HepG2 (cell line): ENCODE results near the gene BRMS1. TPM values are rescaled to one million over a fixed set of nuclear protein-coding genes. Genes with fewer than 3 reads are reported as not detected.
"Not testable (repeated sequence)": the region's sequence is repeated elsewhere in the genome, so short reads cannot be mapped to it uniquely, and the experiment has no call there.

Source experiments
- ATAC-seq: fragments of 200-7000 bp; cut with Tn5 transposase; 3 replicates; pipeline ENCODE4 v1.9.1; 2020; ENCODE audit warnings: mild to moderate bottlenecking, moderate library complexity
- BruUV-seq: library from RNA; stranded (reverse); fragments of 400-500 nt; replicated peaks from 2 replicates; lab custom pipeline; 2021; lab: Mats Ljungman, UMichigan
- CTCF ChIA-PET: fragments of 300-600 bp; formaldehyde crosslinking; extraction: SDS; loops from one replicate; lab custom pipeline; 2021; ENCODE audit warnings: low total read pairs, inconsistent platforms, low intra/inter-chr PET ratio; lab: Yijun Ruan, JAX
- POLR2A ChIA-PET: fragments of 350-600 bp; sonication (Branson Sonifier 250); formaldehyde crosslinking; loops from one replicate; lab custom pipeline; 2020; ENCODE audit warnings: antibody characterized with exemption, inconsistent platforms; lab: Yijun Ruan, JAX
- DNase-seq: peaks from one replicate; pipeline ENCODE4 v3.0.0-alpha.2; 2015; ENCODE audit warnings: low spot score
- FAIRE-seq: peaks from 3 replicates; lab custom pipeline; 2011; peaks lifted over from hg19 to GRCh38; lab: Jason Lieb, UNC
- H2AFZ ChIP-seq: one replicate; pipeline ENCODE4 v1.6.1; 2011; ENCODE audit warnings: low read length, inconsistent platforms
- H3K27ac ChIP-seq: fragments of 300-600 bp; 3 replicates; pipeline ENCODE4 v1.8.0; 2011; ENCODE audit warnings: mixed run types, mild to moderate bottlenecking, mixed read lengths, low read length, inconsistent platforms; ENCODE audit not compliant: insufficient read depth; ENCODE audit errors: extremely low read length
- H3K27me3 ChIP-seq, 2 experiments: fragments of 200-600 bp in 1 of 2; 2 replicates in 1 of 2; 3 replicates in 1 of 2; pipeline versions ENCODE4 v1.6.0 to v1.8.0; 2011; ENCODE audit warnings: low read length in 2 of 2, mild to moderate bottlenecking in 2 of 2, moderate library complexity in 2 of 2, inconsistent platforms in 1 of 2; ENCODE audit not compliant: insufficient read depth in 2 of 2, control insufficient read depth in 1 of 2
- H3K36me3 ChIP-seq, 2 experiments: fragments of 200-600 bp in 1 of 2; replicated peaks in 1 of 2; 2 replicates in 1 of 2; 3 replicates in 1 of 2; pipeline versions ENCODE4 v1.5.1 to v1.8.0; 2011; ENCODE audit warnings: low read length in 2 of 2, inconsistent platforms in 1 of 2; ENCODE audit not compliant: insufficient read depth in 2 of 2, control insufficient read depth in 1 of 2
- H3K4me1 ChIP-seq: 2 replicates; pipeline ENCODE4 v1.5.1; 2012; ENCODE audit warnings: low read length, inconsistent platforms; ENCODE audit not compliant: insufficient read depth
- H3K4me2 ChIP-seq: 2 replicates; pipeline ENCODE4 v1.6.0; 2011; ENCODE audit warnings: low read depth, low read length, inconsistent platforms
- H3K4me3 ChIP-seq, 3 experiments: fragments of 200-600 bp in 1 of 3; sonication (generic), shearing (Covaris generic) in 1 of 3; replicated peaks in 1 of 3; 2 replicates each; pipeline ENCODE4 v1.5.1; 2011 to 2016; ENCODE audit warnings: low read length in 3 of 3, inconsistent platforms in 2 of 3, low read depth in 2 of 3, mild to moderate bottlenecking in 2 of 3, control low read depth in 1 of 3, mixed read lengths in 1 of 3; ENCODE audit not compliant: insufficient read depth in 1 of 3
- H3K79me2 ChIP-seq: one replicate; pipeline ENCODE4 v1.6.1; 2011; ENCODE audit warnings: low read length, inconsistent platforms; ENCODE audit not compliant: insufficient read depth
- H3K9ac ChIP-seq: 2 replicates; pipeline ENCODE4 v1.6.0; 2011; ENCODE audit warnings: mild to moderate bottlenecking, low read depth, low read length, inconsistent platforms; ENCODE audit not compliant: insufficient read depth
- H3K9me3 ChIP-seq: 2 replicates; pipeline ENCODE4 v1.5.1; 2012; ENCODE audit warnings: mild to moderate bottlenecking, low read length
- H4K20me1 ChIP-seq: 2 replicates; pipeline ENCODE4 v1.6.0; 2011; ENCODE audit warnings: inconsistent platforms, mild to moderate bottlenecking, low read length, moderate library complexity; ENCODE audit not compliant: insufficient read depth
- AGO2 ChIP-seq: fragments of 200-400 bp; formaldehyde crosslinking; optimal IDR thresholded peaks from 2 replicates; pipeline ENCODE3; 2017; ENCODE audit warnings: mild to moderate bottlenecking, low read depth, low read length, moderate library complexity
- CHD4 ChIP-seq: fragments of 200-600 bp; sonication (generic); IDR thresholded peaks from 2 replicates; pipeline ENCODE4 v1.7.0; 2017; ENCODE audit warnings: mild to moderate bottlenecking, low read length, borderline replicate concordance
- GFI1 ChIP-seq: sonication (generic); formaldehyde crosslinking; IDR thresholded peaks from 2 replicates; pipeline ENCODE4 v1.5.0; 2020; ENCODE audit warnings: missing genetic modification reagents, mild to moderate bottlenecking, borderline replicate concordance
- JUNB ChIP-seq: sonication (generic); formaldehyde crosslinking; IDR thresholded peaks from 2 replicates; pipeline ENCODE4 v1.8.0; 2022; ENCODE audit warnings: missing genetic modification reagents, mild to moderate bottlenecking, borderline replicate concordance
- RXRA ChIP-seq: sonication (generic); formaldehyde crosslinking; IDR thresholded peaks from 2 replicates; pipeline ENCODE4 v1.5.1; 2020; ENCODE audit warnings: missing genetic modification reagents
- TEAD3 ChIP-seq: optimal IDR thresholded peaks from 2 replicates; pipeline ENCODE3; 2016; ENCODE audit warnings: borderline replicate concordance
- WGBS: methylation state at CpG from one replicate; pipeline ENCODE4 v1.1.6; 2017; ENCODE audit warnings: low lambda C conversion rate; 5-methylcytosine and 5-hydroxymethylcytosine counted together
- in situ Hi-C: cut with HindIII; loops from 2 replicates; pipeline ENCODE4 v1.10.0; 2017; ENCODE audit warnings: low pct_unique_long_range_greater_than_20kb; ENCODE audit not compliant: extremely low pct_ligation_motif_present
- intact Hi-C: fragments of 100-400 bp; cut with micrococcal nuclease; formaldehyde crosslinking; loops from one replicate; pipeline ENCODE4 v1.10.0; 2022; ENCODE audit not compliant: unreplicated experiment
- polyA plus RNA-seq, 8 experiments: library from polyadenylated mRNA; depleted of rRNA in 3 of 8; stranded (reverse) in 7 of 8; unstranded in 1 of 8; fragments of >200 nt; fragmentation: Illumina TruSeq in 4 of 8; extraction: Trizol in 4 of 8; gene quantifications; 2 replicates each; pipeline versions ENCODE4 v1.2.1 to v1.2.3, GENCODE V29; 2011 to 2016; ENCODE audit warnings: low read depth in 4 of 8, missing spikeins in 1 of 8, mixed read lengths in 1 of 8; ENCODE audit not compliant: insufficient read depth in 1 of 8
- total RNA-seq, 5 experiments: library from RNA; depleted of rRNA; stranded (reverse); fragments of >200 nt; fragmentation: Illumina TruSeq; extraction: Trizol; gene quantifications; 2 replicates each; pipeline ENCODE4 v1.2.3, GENCODE V29; 2016; ENCODE audit warnings: low read depth in 1 of 5
- TF ChIP-seq, protein P1 (sequence below): sonication (generic); formaldehyde crosslinking; IDR thresholded peaks from 2 replicates; pipeline ENCODE4 v1.4.0; 2020; ENCODE audit warnings: missing genetic modification reagents, borderline replicate concordance
- TF ChIP-seq, protein P2 (sequence below): sonication (generic); formaldehyde crosslinking; IDR thresholded peaks from 2 replicates; pipeline ENCODE4 v1.4.0; 2020; ENCODE audit warnings: missing genetic modification reagents, mild to moderate bottlenecking, borderline replicate concordance
- TF ChIP-seq, protein P3 (sequence below): sonication (generic); formaldehyde crosslinking; IDR thresholded peaks from 2 replicates; pipeline ENCODE4 v1.9.0; 2021; ENCODE audit warnings: mild to moderate bottlenecking, missing genetic modification reagents
- TF ChIP-seq, protein P4 (sequence below): IDR thresholded peaks from 2 replicates; pipeline ENCODE4 v1.6.1; 2016; ENCODE audit warnings: low read depth, borderline replicate concordance

BRMS1 gene
- total and polyA plus RNA-seq, 2 of the 13 experiments (the other 11 are each of a cell fraction or from before 2014, with no cell fraction given): 15.8 to 55.7 TPM

DNA sequence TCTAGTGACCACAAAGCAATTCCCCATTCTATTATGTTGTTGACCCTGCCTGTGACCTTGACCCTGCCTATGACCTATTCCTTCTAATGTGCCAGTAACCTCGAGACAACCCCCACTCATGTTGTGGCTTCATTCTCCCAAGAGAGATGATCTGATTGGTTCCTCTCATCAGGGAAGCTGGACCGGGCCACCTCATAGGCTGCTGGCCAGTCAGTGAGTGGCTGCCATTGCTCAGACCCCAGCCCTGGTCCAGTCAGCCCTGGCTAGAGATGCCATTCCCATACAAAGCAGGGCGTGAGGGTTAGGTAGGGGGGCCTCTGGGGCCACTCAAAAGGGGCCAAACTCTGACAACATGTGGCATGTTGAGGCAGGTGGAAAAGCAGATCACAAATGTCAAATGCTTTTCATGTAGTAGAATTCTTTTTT lies 14.8 kb upstream of the BRMS1 start (continued):
- TF ChIP-seq, protein P1, sequence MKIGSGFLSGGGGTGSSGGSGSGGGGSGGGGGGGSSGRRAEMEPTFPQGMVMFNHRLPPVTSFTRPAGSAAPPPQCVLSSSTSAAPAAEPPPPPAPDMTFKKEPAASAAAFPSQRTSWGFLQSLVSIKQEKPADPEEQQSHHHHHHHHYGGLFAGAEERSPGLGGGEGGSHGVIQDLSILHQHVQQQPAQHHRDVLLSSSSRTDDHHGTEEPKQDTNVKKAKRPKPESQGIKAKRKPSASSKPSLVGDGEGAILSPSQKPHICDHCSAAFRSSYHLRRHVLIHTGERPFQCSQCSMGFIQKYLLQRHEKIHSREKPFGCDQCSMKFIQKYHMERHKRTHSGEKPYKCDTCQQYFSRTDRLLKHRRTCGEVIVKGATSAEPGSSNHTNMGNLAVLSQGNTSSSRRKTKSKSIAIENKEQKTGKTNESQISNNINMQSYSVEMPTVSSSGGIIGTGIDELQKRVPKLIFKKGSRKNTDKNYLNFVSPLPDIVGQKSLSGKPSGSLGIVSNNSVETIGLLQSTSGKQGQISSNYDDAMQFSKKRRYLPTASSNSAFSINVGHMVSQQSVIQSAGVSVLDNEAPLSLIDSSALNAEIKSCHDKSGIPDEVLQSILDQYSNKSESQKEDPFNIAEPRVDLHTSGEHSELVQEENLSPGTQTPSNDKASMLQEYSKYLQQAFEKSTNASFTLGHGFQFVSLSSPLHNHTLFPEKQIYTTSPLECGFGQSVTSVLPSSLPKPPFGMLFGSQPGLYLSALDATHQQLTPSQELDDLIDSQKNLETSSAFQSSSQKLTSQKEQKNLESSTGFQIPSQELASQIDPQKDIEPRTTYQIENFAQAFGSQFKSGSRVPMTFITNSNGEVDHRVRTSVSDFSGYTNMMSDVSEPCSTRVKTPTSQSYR (CRISPR knock-in tag): peak; percentile 26; the same call in 1 of the 2 replicates
- TF ChIP-seq GFI1 (no peak), AGO2 (peak; percentile 7)

DNA sequence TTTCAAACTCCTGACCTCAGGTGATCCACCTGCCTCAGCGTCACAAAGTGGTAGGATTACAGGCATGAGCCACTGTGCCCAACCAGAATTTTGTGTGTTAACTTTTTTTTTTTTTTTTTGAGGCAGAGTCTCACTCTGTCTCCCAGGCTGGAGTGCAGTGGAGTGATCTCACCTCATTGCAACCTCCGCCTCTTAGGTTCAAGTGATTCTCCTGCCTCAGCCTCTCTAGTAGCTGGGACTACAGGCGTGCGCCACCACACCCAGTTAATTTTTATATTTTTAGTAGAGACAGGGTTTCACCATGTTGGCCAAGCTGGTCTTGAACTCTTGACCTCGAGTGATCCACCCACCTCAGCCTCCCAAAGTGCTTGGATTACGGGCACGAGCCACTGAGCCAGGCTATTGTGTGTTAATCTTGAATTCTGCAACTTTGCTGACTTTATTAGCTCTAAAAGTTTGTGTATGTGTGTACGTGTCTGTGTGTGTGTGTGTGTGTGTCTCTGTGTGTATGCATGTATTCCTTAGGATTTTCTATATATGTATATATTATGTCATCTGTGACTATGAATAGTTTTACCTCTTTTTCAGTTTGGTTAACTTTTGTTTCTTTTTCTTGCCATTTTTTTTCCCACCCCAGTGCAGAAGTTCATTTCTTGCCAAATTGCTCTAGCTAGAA lies 5.8 kb upstream of the BRMS1 start:
- POLR2A ChIA-PET: interaction anchor here (0.9 to 2.5 kb wide), 12 partner anchors 9 to 62 kb away, joined by 3 to 14 read pairs (median 4); partner anchors contain the start of genes CD248, RIN1, TMEM151A and YIF1A
- Histone ChIP-seq H3K4me3 (peak overlapping the region; percentile 1 to 54 (median 11); a peak in 2 of 6 replicates), H3K27ac (peak overlapping the region; percentile 98), H3K79me2 (peaks cover 37% of the 10 kb centered on the region), H3K4me1 (peaks cover 67% of the 10 kb centered on the region), H3K9ac (peak overlapping the region; percentile 67), H3K4me2 (peak overlapping the region; percentile 79)
- ATAC-seq, H3K36me3 ChIP-seq, BruUV-seq, H2AFZ ChIP-seq, CTCF ChIA-PET, FAIRE-seq, H3K27me3 ChIP-seq, intact Hi-C loops, H3K9me3 ChIP-seq, H4K20me1 ChIP-seq, in situ Hi-C loops, DNase-seq: not testable (repeated sequence)
- WGBS: 34% methylated on average over 8 of the region's 8 CpGs
- TF ChIP-seq, protein P2, sequence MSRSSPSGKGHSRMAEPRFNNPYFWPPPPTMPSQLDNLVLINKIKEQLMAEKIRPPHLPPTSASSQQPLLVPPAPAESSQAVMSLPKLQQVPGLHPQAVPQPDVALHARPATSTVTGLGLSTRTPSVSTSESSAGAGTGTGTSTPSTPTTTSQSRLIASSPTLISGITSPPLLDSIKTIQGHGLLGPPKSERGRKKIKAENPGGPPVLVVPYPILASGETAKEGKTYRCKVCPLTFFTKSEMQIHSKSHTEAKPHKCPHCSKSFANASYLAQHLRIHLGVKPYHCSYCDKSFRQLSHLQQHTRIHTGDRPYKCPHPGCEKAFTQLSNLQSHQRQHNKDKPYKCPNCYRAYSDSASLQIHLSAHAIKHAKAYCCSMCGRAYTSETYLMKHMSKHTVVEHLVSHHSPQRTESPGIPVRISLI: peak; percentile 65; the same call in 1 of the 2 replicates
- TF ChIP-seq, protein P3, sequence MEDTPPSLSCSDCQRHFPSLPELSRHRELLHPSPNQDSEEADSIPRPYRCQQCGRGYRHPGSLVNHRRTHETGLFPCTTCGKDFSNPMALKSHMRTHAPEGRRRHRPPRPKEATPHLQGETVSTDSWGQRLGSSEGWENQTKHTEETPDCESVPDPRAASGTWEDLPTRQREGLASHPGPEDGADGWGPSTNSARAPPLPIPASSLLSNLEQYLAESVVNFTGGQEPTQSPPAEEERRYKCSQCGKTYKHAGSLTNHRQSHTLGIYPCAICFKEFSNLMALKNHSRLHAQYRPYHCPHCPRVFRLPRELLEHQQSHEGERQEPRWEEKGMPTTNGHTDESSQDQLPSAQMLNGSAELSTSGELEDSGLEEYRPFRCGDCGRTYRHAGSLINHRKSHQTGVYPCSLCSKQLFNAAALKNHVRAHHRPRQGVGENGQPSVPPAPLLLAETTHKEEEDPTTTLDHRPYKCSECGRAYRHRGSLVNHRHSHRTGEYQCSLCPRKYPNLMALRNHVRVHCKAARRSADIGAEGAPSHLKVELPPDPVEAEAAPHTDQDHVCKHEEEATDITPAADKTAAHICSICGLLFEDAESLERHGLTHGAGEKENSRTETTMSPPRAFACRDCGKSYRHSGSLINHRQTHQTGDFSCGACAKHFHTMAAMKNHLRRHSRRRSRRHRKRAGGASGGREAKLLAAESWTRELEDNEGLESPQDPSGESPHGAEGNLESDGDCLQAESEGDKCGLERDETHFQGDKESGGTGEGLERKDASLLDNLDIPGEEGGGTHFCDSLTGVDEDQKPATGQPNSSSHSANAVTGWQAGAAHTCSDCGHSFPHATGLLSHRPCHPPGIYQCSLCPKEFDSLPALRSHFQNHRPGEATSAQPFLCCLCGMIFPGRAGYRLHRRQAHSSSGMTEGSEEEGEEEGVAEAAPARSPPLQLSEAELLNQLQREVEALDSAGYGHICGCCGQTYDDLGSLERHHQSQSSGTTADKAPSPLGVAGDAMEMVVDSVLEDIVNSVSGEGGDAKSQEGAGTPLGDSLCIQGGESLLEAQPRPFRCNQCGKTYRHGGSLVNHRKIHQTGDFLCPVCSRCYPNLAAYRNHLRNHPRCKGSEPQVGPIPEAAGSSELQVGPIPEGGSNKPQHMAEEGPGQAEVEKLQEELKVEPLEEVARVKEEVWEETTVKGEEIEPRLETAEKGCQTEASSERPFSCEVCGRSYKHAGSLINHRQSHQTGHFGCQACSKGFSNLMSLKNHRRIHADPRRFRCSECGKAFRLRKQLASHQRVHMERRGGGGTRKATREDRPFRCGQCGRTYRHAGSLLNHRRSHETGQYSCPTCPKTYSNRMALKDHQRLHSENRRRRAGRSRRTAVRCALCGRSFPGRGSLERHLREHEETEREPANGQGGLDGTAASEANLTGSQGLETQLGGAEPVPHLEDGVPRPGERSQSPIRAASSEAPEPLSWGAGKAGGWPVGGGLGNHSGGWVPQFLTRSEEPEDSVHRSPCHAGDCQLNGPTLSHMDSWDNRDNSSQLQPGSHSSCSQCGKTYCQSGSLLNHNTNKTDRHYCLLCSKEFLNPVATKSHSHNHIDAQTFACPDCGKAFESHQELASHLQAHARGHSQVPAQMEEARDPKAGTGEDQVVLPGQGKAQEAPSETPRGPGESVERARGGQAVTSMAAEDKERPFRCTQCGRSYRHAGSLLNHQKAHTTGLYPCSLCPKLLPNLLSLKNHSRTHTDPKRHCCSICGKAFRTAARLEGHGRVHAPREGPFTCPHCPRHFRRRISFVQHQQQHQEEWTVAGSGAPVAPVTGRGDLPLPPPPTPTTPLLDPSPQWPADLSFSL (CRISPR knock-in tag): 0 out of 2 replicates have a peak, but pooled peaks have one; percentile 35
- TF ChIP-seq CHD4 (peak; percentile 22; the same call in 1 of the 2 replicates), TEAD3 (peak; percentile 7), RXRA (peak; percentile 37; the same call in 1 of the 2 replicates), JUNB (CRISPR knock-in tag) (0 out of 2 replicates have a peak, but pooled peaks have one; percentile 10)
- TF ChIP-seq, protein P4, sequence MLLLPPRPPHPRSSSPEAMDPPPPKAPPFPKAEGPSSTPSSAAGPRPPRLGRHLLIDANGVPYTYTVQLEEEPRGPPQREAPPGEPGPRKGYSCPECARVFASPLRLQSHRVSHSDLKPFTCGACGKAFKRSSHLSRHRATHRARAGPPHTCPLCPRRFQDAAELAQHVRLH (CRISPR knock-in tag): 0 out of 2 replicates have a peak, but pooled peaks have one; percentile 1
